ENCODE results near the gene POM121. TPM values are rescaled to one million over a fixed set of nuclear protein-coding genes. Genes with fewer than 3 reads are reported as not detected.
"Not testable (repeated sequence)": the region's sequence is repeated elsewhere in the genome, so short reads cannot be mapped to it uniquely, and the experiment has no call there.

The POM121 gene
- total RNA-seq (66.9 TPM), polyA plus RNA-seq (1 to 10 TPM; 6.1 to 8.9 (median 7.8) TPM)

DNA sequence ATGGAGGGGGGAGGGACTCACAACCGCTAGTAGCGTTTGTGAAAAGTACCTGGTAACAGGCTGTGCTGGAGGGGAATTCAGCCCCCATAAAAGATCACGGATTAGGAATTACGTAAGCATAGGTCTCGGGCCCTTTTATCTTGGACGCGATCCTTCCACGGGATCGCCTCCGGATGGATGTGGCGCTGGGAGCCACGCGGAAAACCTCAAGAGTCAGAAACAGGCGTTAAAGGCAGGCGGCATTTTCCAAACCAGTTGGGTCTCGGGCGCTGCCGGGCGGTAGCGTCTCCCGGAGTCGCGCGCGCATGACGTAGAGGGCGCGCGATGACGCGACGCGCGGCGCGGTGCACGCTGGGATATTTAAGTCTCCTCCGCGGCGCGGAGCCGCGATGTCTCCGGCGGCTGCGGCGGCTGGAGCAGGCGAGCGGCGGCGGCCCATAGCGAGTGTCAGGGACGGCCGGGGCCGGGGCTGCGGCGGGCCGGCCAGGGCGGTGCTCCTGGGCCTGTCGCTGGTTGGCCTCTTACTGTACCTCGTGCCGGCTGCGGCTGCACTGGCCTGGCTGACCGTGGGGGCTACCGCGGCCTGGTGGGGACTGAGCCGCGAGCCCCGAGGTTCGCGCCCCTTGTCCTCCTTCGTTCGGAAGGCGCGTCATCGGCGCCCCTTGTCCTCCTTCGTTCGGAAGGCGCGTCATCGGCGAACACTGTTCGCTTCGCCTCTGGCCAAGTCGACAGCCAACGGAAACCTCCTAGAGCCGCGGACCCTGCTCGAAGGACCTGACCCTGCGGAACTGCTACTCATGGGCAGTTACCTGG is at the start of gene POM121:
Gene POM121, plus strand, starts transcription at position 363 of the 813 bp plus-strand sequence. Its CDS starts 27 bp downstream, at position 390.
- Histone ChIP-seq H3K36me3 (ENCODE audit: control insufficient read depth, insufficient read depth, low read length) (peaks cover 24% of the 10 kb centered on the region), H3K4me1 (ENCODE audit: control insufficient read depth, insufficient read depth, low read length, poor library complexity, severe bottlenecking) (peaks cover 26% of the 10 kb centered on the region), H3K27ac (ENCODE audit: insufficient read depth, low read length, poor library complexity, severe bottlenecking) (peak within 1 kb of the TSS; percentile 95), H3K4me3 (ENCODE audit: low read depth, low read length) (peak within 1 kb of the TSS; percentile 95), H3K27me3 (ENCODE audit: control insufficient read depth, insufficient read depth, low read length) (no peaks in the 10 kb centered on the region), H3K9me3 (ENCODE audit: control insufficient read depth in 2 of 2, low read length in 2 of 2) (no peaks in the 10 kb centered on the region)
- Mint-ChIP-seq H3K36me3 (peaks cover 20% of the 10 kb centered on the region), H3K27me3 (no peaks in the 10 kb centered on the region), H3K27ac (peak within 1 kb of the TSS; percentile 98 to 99 (median 98)), H3K4me3 (peak within 1 kb of the TSS; percentile 95 to 99 (median 97)), H3K9me3 (no peaks in the 10 kb centered on the region), H3K4me1 (peaks cover 16 to 56% (median 25%) of the 10 kb centered on the region in 4 donors)
- DNase-seq (peak; percentile 79 to 93 (median 86)), ATAC-seq (ENCODE audit: low read depth in 2 of 2) (peak; percentile 94 to 97)

DNA sequence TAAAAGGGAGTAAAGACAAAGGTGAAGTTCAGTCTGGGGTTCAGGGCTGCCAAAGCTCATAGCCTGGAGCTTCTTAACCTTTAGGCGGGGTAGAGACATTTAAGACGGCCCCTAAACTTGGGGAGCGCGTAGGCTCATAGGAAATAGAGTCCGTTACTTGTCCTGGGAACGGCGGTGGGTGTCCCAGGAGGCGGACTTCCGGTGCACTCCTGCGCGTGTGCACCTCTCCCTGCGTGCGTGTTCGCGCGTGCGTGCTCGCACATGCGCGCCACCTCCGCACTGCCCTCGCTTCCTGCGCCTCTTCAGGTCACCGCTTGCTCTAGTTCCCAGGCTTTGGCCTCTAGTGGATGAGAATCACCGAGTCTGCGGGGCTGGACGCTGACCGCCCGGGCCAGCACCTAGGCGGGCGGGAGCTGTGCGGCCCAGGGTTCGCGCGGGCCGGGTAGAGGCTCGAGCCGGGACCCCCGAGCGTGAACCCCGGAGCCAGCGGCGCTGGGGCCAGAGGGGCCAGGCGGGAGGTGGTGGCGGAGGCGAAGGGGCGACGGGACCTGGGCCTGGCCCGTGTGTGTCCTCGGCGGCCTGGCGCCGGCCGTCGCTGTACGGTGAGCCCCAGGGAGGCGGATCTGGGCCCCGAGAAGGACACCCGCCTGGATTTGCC is 45.7 kb upstream of the POM121 start:
- not testable (repeated sequence) for H3K27me3 ChIP-seq (ENCODE audit: control insufficient read depth, insufficient read depth, low read length); H3K36me3 Mint-ChIP-seq; H3K9me3 ChIP-seq (ENCODE audit: control insufficient read depth in 2 of 2, low read length in 2 of 2); H3K4me1 ChIP-seq (ENCODE audit: control insufficient read depth, insufficient read depth, low read length, poor library complexity, severe bottlenecking); H3K9me3 Mint-ChIP-seq; H3K27me3 Mint-ChIP-seq; H3K36me3 ChIP-seq (ENCODE audit: control insufficient read depth, insufficient read depth, low read length)
- peak overlapping the region; percentile 92 to 99 (median 97) for H3K4me3 Mint-ChIP-seq
- peak overlapping the region; percentile 38 to 94 (median 86) for H3K27ac Mint-ChIP-seq
- Histone ChIP-seq H3K27ac (ENCODE audit: insufficient read depth, low read length, poor library complexity, severe bottlenecking) (peak overlapping the region; percentile 74), H3K4me3 (ENCODE audit: low read depth, low read length) (peak overlapping the region; percentile 65)
- peaks cover 3 to 33% (median 10%) of the 10 kb centered on the region in 4 donors for H3K4me1 Mint-ChIP-seq
- peak; percentile 99 for ATAC-seq (ENCODE audit: low read depth in 2 of 2)
- peak; percentile 57 to 84 (median 76) for DNase-seq

DNA sequence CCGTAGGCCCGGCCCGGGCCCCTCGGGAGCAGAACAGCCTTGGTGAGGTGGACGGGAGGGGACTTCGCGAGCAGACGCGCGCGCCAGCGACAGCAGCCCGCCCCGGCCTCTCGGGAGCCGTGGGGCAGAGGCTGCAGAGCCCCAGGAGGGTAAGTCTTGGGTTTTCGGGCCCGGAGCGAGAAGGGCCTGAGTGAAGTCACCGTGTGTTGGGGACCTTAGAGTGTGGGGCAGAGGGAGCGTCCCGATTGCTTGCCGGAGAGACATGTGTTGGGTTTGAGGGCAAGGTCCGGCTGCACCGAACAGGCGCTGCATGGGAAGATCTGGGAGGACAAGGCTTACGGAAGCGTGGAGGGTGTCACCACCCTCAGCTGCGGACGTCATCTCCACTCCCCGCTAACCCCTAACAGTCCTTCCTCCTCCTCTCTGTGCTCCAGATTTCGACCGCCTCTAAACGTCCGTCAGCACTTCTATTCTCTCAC is 45.1 kb upstream of the POM121 start:
- H3K9me3 ChIP-seq (ENCODE audit: control insufficient read depth in 2 of 2, low read length in 2 of 2); H3K27me3 ChIP-seq (ENCODE audit: control insufficient read depth, insufficient read depth, low read length); H3K36me3 Mint-ChIP-seq; H3K36me3 ChIP-seq (ENCODE audit: control insufficient read depth, insufficient read depth, low read length); H3K27me3 Mint-ChIP-seq; H3K9me3 Mint-ChIP-seq; H3K4me1 ChIP-seq (ENCODE audit: control insufficient read depth, insufficient read depth, low read length, poor library complexity, severe bottlenecking); ATAC-seq (ENCODE audit: low read depth in 2 of 2): not testable (repeated sequence)
- Mint-ChIP-seq H3K4me3 (peak overlapping the region; percentile 92 to 99 (median 97)), H3K27ac (peak overlapping the region; percentile 76 to 97 (median 94)), H3K4me1 (peaks cover 3 to 33% (median 10%) of the 10 kb centered on the region in 4 donors)
- H3K4me3 ChIP-seq (ENCODE audit: low read depth, low read length): peak overlapping the region; percentile 71
- DNase-seq: peak; percentile 9 to 71 (median 22)
- peak overlapping the region; percentile 74 for H3K27ac ChIP-seq (ENCODE audit: insufficient read depth, low read length, poor library complexity, severe bottlenecking)

DNA sequence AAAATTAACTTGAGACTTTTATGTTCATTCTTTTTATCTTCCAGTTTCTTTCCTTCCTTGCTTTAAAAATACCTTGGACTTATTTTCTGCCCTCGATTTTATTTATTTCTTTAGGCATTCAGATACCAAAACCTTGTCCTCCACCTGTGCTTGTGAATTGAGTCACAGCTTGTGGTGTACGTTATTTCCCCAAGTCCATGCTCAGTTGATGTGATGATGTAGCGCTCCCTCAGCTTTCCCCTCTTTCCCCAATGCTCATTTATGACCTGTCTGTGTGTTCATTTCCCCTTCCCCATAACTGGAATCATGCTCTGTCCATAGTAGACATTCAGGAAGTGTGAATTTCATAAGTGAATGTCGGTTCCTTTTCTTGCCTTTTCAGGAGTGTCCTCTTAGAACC is 33.1 kb upstream of the POM121 start:
- not testable (repeated sequence) for H3K4me1 ChIP-seq (ENCODE audit: control insufficient read depth, insufficient read depth, low read length, poor library complexity, severe bottlenecking); H3K27me3 Mint-ChIP-seq; H3K9me3 Mint-ChIP-seq; H3K27me3 ChIP-seq (ENCODE audit: control insufficient read depth, insufficient read depth, low read length); H3K9me3 ChIP-seq (ENCODE audit: control insufficient read depth in 2 of 2, low read length in 2 of 2); H3K4me3 ChIP-seq (ENCODE audit: low read depth, low read length); H3K27ac ChIP-seq (ENCODE audit: insufficient read depth, low read length, poor library complexity, severe bottlenecking); H3K27ac Mint-ChIP-seq; DNase-seq; H3K4me3 Mint-ChIP-seq; ATAC-seq (ENCODE audit: low read depth in 2 of 2)
- peaks cover 26% of the 10 kb centered on the region for H3K36me3 ChIP-seq (ENCODE audit: control insufficient read depth, insufficient read depth, low read length)
- peaks cover 16% of the 10 kb centered on the region for H3K36me3 Mint-ChIP-seq
- H3K4me1 Mint-ChIP-seq: peaks cover 0 to 29% (median 3%) of the 10 kb centered on the region in 4 donors

DNA sequence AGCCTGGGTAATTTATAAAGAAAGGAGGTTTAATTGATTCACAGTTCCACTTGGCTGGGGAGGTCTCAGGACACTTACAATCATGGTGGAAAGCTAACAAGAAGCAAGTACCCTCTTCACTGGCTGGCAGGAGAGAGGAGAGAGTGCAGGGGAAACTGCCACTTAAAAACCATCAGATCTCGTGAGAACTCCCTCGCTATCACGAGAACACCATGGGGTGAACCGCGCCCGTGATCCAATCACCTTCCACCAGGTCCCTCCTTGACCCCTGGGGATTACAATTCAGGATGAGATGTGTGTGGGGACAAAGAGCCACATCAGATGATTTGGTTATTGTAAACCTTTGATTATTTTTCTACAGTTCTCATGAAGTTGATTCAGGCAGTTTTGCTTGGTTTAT is 20.2 kb upstream of the POM121 start:
- H3K4me3 Mint-ChIP-seq; H3K9me3 Mint-ChIP-seq; H3K27me3 Mint-ChIP-seq; H3K27ac ChIP-seq (ENCODE audit: insufficient read depth, low read length, poor library complexity, severe bottlenecking); H3K9me3 ChIP-seq (ENCODE audit: control insufficient read depth in 2 of 2, low read length in 2 of 2); ATAC-seq (ENCODE audit: low read depth in 2 of 2); H3K4me3 ChIP-seq (ENCODE audit: low read depth, low read length); H3K4me1 ChIP-seq (ENCODE audit: control insufficient read depth, insufficient read depth, low read length, poor library complexity, severe bottlenecking); DNase-seq; H3K27me3 ChIP-seq (ENCODE audit: control insufficient read depth, insufficient read depth, low read length): not testable (repeated sequence)
- H3K27ac Mint-ChIP-seq: peak overlapping the region in 1 of 3 donors; percentile 65
- peaks cover 32% of the 10 kb centered on the region for H3K36me3 Mint-ChIP-seq
- peaks cover 4 to 23% (median 12%) of the 10 kb centered on the region in 4 donors for H3K4me1 Mint-ChIP-seq
- peaks cover 42% of the 10 kb centered on the region for H3K36me3 ChIP-seq (ENCODE audit: control insufficient read depth, insufficient read depth, low read length)

DNA sequence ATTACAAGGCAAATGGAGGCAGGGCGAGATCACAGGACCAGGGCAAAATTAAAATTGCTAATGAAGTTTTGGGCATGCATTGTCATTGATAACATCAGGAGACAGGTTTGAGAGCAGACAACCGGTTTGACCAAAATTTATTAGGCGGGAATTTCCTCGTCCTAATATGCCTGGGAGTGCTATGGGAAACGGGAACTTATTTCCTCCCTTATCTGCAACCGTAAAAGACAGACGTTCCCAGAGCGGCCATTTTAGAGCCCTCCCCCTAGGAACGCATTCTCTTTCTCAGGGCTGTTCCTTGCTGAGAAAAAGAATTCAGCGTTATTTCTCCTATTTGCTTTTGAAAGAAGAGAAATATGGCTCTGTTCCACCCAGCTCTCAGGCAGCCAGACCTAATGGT is 16.5 kb upstream of the POM121 start:
- not testable (repeated sequence) for H3K27me3 ChIP-seq (ENCODE audit: control insufficient read depth, insufficient read depth, low read length); H3K4me1 ChIP-seq (ENCODE audit: control insufficient read depth, insufficient read depth, low read length, poor library complexity, severe bottlenecking); H3K9me3 ChIP-seq (ENCODE audit: control insufficient read depth in 2 of 2, low read length in 2 of 2); ATAC-seq (ENCODE audit: low read depth in 2 of 2); H3K27ac ChIP-seq (ENCODE audit: insufficient read depth, low read length, poor library complexity, severe bottlenecking); DNase-seq; H3K27me3 Mint-ChIP-seq; H3K4me3 Mint-ChIP-seq; H3K9me3 Mint-ChIP-seq; H3K4me3 ChIP-seq (ENCODE audit: low read depth, low read length)
- H3K27ac Mint-ChIP-seq: peak overlapping the region in 1 of 3 donors; percentile 58
- peaks cover 35% of the 10 kb centered on the region for H3K36me3 ChIP-seq (ENCODE audit: control insufficient read depth, insufficient read depth, low read length)
- H3K36me3 Mint-ChIP-seq: peaks cover 34% of the 10 kb centered on the region
- H3K4me1 Mint-ChIP-seq: peaks cover 4 to 21% (median 13%) of the 10 kb centered on the region in 4 donors

DNA sequence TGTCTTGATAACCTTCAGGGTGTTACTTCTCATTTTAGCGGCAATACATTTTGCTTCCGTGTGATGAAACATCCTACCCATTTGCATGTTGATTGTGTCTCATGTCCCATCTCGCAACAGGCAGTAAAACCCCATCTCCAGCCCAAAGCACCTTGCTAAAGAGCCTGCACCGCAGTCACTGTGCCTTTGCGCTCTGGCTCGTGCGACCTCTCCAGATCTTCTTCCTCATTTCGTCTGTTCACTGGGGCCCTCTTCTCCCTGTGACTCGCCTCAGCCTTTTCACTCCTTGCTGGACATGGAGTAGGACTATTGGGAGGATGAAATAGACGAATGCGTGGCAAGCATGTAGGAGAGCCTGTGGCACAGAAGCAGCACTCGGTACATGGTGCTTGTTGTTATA is 13.5 kb upstream of the POM121 start:
- H3K4me3 Mint-ChIP-seq; H3K9me3 Mint-ChIP-seq; H3K27ac ChIP-seq (ENCODE audit: insufficient read depth, low read length, poor library complexity, severe bottlenecking); H3K27me3 ChIP-seq (ENCODE audit: control insufficient read depth, insufficient read depth, low read length); H3K27me3 Mint-ChIP-seq; ATAC-seq (ENCODE audit: low read depth in 2 of 2); H3K27ac Mint-ChIP-seq; H3K9me3 ChIP-seq (ENCODE audit: control insufficient read depth in 2 of 2, low read length in 2 of 2); DNase-seq; H3K4me1 ChIP-seq (ENCODE audit: control insufficient read depth, insufficient read depth, low read length, poor library complexity, severe bottlenecking); H3K4me3 ChIP-seq (ENCODE audit: low read depth, low read length): not testable (repeated sequence)
- Mint-ChIP-seq H3K4me1 (peaks cover 9 to 25% (median 13%) of the 10 kb centered on the region in 4 donors), H3K36me3 (peaks cover 40% of the 10 kb centered on the region)
- peaks cover 30% of the 10 kb centered on the region for H3K36me3 ChIP-seq (ENCODE audit: control insufficient read depth, insufficient read depth, low read length)

Measured in CD4-positive, CD25-positive, alpha-beta regulatory T cell (primary cell).